ENCODE data around the gene CADPS2. TPM values are rescaled to one million over a fixed set of nuclear protein-coding genes. Genes with fewer than 3 reads are reported as not detected.

Gene CADPS2
- polyA plus RNA-seq, 1 donor (not counting 4 experiments of a cell fraction or from before 2014, with no cell fraction given) = 0.35 TPM

GRCh38 chr7:122750389-122750788 is 135.9 kb downstream of the CADPS2 start:
- Histone ChIP-seq H3K27me3 (ENCODE audit: control insufficient read depth, extremely low read depth, insufficient read depth, low read length) (no peaks in the 10 kb centered on the region), H3K9me1 (ENCODE audit: control insufficient read depth, extremely low read depth, insufficient read depth, low read length) (no peaks in the 10 kb centered on the region), H3K4me1 (ENCODE audit: control insufficient read depth, extremely low read depth, insufficient read depth, low read length) (no peaks in the 10 kb centered on the region), H3K9ac (ENCODE audit: control insufficient read depth, extremely low read depth, insufficient read depth, low read length) (no peak overlapping the region), H3K4me2 (ENCODE audit: control insufficient read depth, extremely low read depth, insufficient read depth, low read depth, low read length) (no peak overlapping the region), H3K79me2 (ENCODE audit: control insufficient read depth, insufficient read depth, low read length) (no peaks in the 10 kb centered on the region), H3K27ac (ENCODE audit: control insufficient read depth, insufficient read depth, low read length) (no peak overlapping the region), H4K20me1 (ENCODE audit: control insufficient read depth, extremely low read depth, insufficient read depth, low read length) (no peaks in the 10 kb centered on the region), H2AFZ (ENCODE audit: control insufficient read depth, low read length) (no peak overlapping the region), H3K4me3 (ENCODE audit: control insufficient read depth in 2 of 3, extremely low read depth in 1 of 3, insufficient read depth in 2 of 3, low read depth in 1 of 3, low read length in 3 of 3) (no peak overlapping the region), H3K36me3 (ENCODE audit: control insufficient read depth in 2 of 2, extremely low read depth in 1 of 2, insufficient read depth in 2 of 2, low read length in 2 of 2) (no peaks in the 10 kb centered on the region), H3K9me3 (ENCODE audit: control insufficient read depth, low read depth, low read length) (no peaks in the 10 kb centered on the region)
- dilution Hi-C loops (cut with MboI; ENCODE audit: extremely low pct_ligation_motif_present, low sequenced_read_pairs) = no loop called here
- FAIRE-seq = no peak
- DNase-seq (ENCODE audit: low read depth, low spot score) = no peak
- no peak for TF ChIP-seq EZH2 (IDR thresholded peaks at IDR 0.05; ENCODE audit: low read length)
- TF ChIP-seq, protein P1, sequence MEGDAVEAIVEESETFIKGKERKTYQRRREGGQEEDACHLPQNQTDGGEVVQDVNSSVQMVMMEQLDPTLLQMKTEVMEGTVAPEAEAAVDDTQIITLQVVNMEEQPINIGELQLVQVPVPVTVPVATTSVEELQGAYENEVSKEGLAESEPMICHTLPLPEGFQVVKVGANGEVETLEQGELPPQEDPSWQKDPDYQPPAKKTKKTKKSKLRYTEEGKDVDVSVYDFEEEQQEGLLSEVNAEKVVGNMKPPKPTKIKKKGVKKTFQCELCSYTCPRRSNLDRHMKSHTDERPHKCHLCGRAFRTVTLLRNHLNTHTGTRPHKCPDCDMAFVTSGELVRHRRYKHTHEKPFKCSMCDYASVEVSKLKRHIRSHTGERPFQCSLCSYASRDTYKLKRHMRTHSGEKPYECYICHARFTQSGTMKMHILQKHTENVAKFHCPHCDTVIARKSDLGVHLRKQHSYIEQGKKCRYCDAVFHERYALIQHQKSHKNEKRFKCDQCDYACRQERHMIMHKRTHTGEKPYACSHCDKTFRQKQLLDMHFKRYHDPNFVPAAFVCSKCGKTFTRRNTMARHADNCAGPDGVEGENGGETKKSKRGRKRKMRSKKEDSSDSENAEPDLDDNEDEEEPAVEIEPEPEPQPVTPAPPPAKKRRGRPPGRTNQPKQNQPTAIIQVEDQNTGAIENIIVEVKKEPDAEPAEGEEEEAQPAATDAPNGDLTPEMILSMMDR (optimal IDR thresholded peaks at IDR 0.05 in 1 of 3, IDR thresholded peaks at IDR 0.05 in 1 of 3, conservative IDR thresholded peaks at IDR 0.05 in 1 of 3; ENCODE audit: extremely low read depth in 1 of 3, insufficient read depth in 2 of 3, low read length in 3 of 3) = no peak

DNA sequence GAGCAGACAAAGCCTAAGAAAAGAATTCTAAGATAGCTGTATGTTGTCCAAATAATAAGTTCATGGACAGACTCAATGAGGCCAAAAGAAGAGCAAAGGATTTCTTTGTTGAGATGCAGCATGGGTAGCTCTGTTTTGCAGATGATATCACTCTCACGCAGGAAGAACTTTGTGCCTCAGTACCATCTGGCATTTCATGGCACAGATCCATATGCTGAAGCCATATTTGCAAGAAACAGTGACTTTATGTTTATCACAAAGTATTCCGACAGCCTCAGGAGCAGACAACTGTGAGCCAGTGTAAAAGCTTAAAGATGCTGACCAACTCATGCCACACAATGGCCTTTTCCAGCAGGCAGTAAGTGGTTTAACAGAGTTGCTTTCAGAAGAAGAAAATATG is 138.1 kb downstream of the CADPS2 start:
- no peak overlapping the region for H2AFZ ChIP-seq (ENCODE audit: control insufficient read depth, low read length)
- no peaks in the 10 kb centered on the region for H3K36me3 ChIP-seq (ENCODE audit: control insufficient read depth in 2 of 2, extremely low read depth in 1 of 2, insufficient read depth in 2 of 2, low read length in 2 of 2)
- no peaks in the 10 kb centered on the region for H3K79me2 ChIP-seq (ENCODE audit: control insufficient read depth, insufficient read depth, low read length)
- H3K4me3 ChIP-seq (ENCODE audit: control insufficient read depth in 2 of 3, extremely low read depth in 1 of 3, insufficient read depth in 2 of 3, low read depth in 1 of 3, low read length in 3 of 3) = no peak overlapping the region
- no peaks in the 10 kb centered on the region for H3K9me3 ChIP-seq (ENCODE audit: control insufficient read depth, low read depth, low read length)
- no peak overlapping the region for H3K9ac ChIP-seq (ENCODE audit: control insufficient read depth, extremely low read depth, insufficient read depth, low read length)
- no peaks in the 10 kb centered on the region for H3K9me1 ChIP-seq (ENCODE audit: control insufficient read depth, extremely low read depth, insufficient read depth, low read length)
- peaks cover 3% of the 10 kb centered on the region for H3K4me1 ChIP-seq (ENCODE audit: control insufficient read depth, extremely low read depth, insufficient read depth, low read length)
- DNase-seq (ENCODE audit: low read depth, low spot score) (no peak), FAIRE-seq (no peak)
- TF ChIP-seq, protein P1 (optimal IDR thresholded peaks at IDR 0.05 in 1 of 3, IDR thresholded peaks at IDR 0.05 in 1 of 3, conservative IDR thresholded peaks at IDR 0.05 in 1 of 3; ENCODE audit: extremely low read depth in 1 of 3, insufficient read depth in 2 of 3, low read length in 3 of 3) = no peak
- TF ChIP-seq EZH2 (IDR thresholded peaks at IDR 0.05; ENCODE audit: low read length) = no peak
- H3K4me2 ChIP-seq (ENCODE audit: control insufficient read depth, extremely low read depth, insufficient read depth, low read depth, low read length) = no peak overlapping the region
- dilution Hi-C loops (cut with MboI; ENCODE audit: extremely low pct_ligation_motif_present, low sequenced_read_pairs) = no loop called here
- no peaks in the 10 kb centered on the region for H4K20me1 ChIP-seq (ENCODE audit: control insufficient read depth, extremely low read depth, insufficient read depth, low read length)
- H3K27ac ChIP-seq (ENCODE audit: control insufficient read depth, insufficient read depth, low read length) = no peak overlapping the region
- no peaks in the 10 kb centered on the region for H3K27me3 ChIP-seq (ENCODE audit: control insufficient read depth, extremely low read depth, insufficient read depth, low read length)

Data from keratinocyte (primary cell).